ENCODE data around the gene PRIM1.

GRCh38 chr12:56800221-56800620 is 48.1 kb upstream of the PRIM1 start:
- no peak for TF ChIP-seq CTCF (IDR thresholded peaks at IDR 0.05)
- TF ChIP-seq POLR2A (IDR thresholded peaks at IDR 0.05) = no peak

All from lower leg skin (tissue), 3 donors.